HG03039 (cell line): ENCODE data around the gene AP2S1.
"Not testable (repeated sequence)": the region's sequence is repeated elsewhere in the genome, so short reads cannot be mapped to it uniquely, and the experiment has no call there.

ENCODE experiments used
- ATAC-seq: cut with Tn5 transposase; IDR thresholded peaks from one replicate; pipeline ENCODE4 v1.9.1; 2021; ENCODE audit warnings: mild to moderate bottlenecking, moderate library complexity; ENCODE audit not compliant: unreplicated experiment

The AP2S1 gene

GRCh38 chr19:46868025-46868802 lies 17.6 kb upstream of the AP2S1 start:
- no peak for ATAC-seq

DNA sequence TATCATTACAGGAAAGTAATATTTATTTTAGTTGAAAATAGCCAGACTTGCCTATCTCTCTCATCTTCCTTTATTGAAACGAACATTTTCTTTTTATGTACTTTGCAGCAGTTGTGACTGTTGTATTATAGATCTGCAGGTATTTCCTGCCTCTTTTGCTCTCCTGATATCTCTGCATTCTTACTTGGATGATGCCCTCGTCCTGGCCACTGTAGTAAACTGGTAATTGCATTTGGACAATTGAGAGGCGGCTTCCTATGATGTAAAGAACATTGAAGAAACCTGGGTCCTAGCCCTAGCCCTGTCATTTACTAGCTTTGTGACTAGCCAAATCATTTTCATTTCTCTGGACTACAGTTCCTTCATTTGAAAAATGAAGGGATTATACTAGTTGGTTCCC lies 16.5 kb upstream of the AP2S1 start:
- ATAC-seq = no peak

DNA sequence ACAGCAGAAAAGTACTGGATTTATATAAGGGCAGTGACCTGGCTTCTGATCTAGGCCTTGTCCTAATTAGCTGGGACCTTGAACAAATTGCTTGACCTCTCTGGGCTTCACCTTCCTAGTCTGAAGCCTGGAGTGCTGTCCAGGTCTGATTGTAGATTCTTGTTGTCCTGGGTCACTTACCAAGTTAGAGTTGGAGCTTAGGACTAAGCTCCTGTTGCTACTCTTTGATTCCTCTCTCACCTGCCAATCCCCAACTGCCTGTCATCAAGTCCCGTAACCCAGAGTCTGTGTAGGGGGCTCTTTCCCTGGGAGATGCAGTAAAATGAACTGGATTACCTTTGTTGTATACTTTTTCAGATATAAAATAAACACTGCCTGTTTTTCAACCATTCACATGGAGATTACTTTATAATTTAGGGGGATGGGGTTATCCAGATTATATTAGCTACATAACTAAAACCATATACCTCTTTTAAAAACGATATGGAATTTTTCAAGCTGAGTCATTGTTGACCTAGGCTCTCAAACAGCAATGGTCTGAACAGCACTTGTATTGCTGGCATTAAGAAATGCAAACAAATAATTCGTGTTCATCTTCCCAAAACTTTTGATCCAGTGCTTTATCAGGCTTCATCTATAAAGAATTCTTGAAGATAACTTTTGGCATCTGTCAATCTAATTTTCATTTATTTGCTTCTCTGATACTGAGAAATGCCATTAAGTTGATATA lies 15.9 kb upstream of the AP2S1 start:
- no peak for ATAC-seq

- ATAC-seq = no peak
Observed at GRCh38 chr19:46863818-46864629, 13.4 kb upstream of the AP2S1 start.

DNA sequence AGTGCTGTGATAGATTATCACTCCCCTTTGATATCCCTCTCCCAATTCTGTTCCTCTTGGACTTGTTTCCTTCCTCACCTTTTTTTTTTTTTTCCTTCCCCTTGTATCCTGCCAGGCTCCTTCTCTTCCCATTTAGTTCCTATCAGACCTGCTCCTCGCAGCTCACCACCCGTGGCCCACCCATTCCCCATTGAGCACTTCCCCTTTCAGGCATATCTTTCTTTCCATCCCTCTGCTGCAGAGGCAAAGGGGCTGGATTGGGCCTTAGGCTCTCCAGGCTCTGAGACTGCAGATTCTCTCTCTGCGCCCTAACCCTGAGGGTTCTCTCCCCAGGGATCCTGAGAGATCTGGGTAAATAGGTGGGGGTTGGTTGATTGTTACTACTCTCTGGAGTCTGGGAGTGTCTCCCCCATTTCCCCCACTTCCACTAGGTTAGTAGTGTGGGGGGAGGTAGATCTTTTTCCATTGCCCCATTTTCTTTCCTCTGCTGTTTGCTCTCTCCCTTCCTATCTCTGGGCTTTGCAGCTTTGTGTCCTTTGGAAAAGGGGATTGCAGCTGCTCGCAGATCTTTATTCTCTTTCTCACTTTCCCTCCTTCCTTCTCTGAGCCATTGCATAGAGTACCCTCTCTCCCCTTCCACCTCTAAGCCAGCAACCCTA lies 12.5 kb upstream of the AP2S1 start:
- ATAC-seq = no peak

- no peak for ATAC-seq
Observed at GRCh38 chr19:46862503-46862834, 11.8 kb upstream of the AP2S1 start.

DNA sequence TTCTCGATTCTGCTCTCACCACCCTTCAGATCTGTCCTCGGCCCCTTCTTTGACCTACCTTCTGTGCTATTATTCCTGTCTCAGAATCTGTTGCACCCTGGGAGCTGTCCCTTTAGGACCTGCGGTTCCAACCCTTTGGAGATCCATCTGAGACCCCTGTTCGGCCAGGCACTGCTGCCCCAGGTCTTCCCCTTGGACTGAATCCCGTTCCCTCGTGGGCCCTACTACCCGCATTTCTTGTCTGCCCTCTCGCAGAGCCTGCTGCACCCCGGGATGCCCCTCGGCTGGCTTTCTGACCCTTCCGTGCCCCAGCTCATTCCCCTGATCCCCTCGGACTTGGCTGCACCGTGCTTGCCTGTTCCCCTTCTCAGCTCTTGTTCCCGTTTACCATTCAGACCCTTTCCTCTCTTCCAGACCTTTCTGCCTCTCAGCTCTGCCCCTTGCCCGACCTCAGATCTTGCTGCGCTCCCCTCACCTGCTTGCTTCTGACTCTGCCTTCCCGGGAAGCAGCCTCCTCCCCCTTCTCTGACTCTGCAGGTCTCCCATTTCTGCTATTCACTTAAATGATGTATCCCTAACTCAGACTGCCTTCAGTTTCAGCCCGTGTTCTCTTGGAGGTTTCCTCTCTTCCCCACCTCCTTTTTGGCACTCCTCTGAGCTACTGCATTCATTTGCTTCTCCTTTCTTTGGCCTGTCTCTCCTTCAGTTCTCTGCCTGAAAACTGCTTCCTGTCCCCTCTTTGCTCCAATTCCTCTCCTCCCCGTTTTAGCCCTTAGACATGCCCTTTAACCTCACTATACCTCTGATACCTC lies 11.3 kb upstream of the AP2S1 start:
- ATAC-seq = no peak

DNA sequence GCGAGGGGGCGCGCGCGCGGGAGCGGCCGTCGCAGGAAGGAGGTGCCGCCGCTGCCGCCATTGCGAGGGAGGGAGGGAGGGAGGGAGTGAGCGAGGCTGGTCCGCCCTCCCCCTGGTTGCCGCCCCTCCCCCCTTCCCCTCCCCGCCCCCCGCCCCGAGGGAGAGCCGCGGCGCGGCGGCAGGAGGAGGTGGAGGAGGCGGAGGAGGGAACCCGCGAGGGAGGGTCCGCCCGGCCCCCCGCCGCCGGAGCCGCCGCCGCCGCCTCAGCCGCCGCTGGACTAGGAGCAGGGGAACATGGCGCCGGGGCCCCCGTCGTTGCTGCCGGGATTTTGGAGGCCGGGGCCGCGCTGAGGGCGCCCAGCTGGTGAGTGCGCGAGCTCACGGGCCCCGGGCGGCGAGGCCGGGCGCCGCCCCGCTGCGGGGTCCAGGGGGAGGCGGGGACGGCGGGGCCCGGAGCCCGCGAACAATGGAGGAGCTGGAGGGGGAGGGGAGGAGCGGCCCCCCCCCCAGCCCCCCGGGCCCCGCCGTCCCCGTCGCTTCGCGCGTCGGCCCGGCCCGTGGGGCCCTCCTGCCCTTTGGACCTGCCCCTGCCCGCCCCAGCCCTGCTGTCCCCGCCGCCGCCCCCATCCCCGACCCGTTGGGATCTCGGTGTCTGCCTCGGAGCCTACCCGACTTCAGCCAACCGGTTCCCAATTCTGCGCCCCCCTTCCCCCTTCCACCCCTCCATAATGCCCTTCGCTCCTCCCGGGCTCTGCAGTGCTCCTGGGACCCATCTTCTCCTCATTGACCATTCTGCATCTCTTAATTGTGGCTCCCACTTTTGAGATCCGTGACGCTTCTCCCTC lies 10.4 kb upstream of the AP2S1 start, which contains the start of gene ARHGAP35:
TSS of gene ARHGAP35 (plus strand) at position 152 of the 845 bp plus-strand sequence. CDS start 57,679 bp downstream, outside the sequence.
- ATAC-seq = peak; percentile 5

DNA sequence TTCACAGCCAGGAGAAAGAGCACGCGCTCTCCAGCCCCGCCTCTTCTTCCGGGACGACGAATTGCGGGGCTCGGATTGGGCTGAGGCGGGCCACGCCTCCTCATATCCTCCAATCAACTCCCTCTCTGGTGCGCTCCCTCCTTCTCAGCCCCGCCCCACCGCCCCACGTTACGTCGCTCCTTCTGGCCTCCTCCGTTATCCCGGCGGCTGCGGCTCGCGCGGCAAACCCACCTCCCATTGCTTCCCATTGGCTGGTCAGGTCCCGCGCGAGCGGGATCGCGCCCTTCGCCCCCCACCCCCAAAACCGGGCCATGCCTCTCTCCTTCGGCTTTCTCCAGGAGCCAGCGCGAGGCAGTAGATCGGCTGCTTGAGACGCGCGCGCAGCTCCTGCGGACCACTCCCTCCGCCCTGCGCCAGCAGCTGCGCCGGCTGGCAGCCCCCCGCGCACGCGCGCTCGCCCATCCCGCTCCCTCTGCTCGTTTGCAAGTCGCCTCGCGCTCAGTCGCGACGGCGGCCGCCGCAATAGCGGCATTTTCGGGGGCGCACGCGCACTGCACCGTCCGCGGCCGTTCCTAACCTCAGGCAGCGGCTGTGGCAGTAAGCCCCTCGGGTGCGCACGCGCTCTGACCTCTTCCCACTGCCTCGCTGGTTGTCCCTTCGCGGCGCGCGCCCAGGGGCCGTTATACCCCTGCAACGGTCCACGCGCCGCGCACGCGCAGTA lies 9.6 kb upstream of the AP2S1 start:
- peak; percentile 63 for ATAC-seq

GRCh38 chr19:46859637-46860124 lies 9.0 kb upstream of the AP2S1 start:
- peak; percentile 1 for ATAC-seq

- ATAC-seq = peak; percentile 31
Observed at GRCh38 chr19:46856062-46857022, 5.7 kb upstream of the AP2S1 start.

DNA sequence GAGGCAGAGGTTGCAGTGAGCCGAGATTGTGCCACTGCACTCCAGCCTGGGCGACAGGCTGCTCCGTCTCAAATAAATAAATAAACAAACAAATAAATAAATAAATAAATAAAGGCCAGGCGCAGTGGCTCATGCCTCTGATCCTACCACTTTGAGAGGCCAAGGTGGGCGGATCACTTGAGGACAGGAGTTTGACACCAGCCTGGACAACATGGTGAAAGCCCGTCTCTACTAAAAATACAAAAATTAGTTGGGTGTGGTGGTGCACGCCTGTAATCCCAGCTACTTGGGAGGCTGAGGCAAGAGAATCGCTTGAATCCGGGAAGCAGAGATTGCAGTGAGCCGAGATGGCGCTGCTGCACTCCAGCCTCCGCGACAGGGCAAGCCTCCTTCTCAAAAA lies 4.1 kb upstream of the AP2S1 start:
- not testable (repeated sequence) for ATAC-seq

- ATAC-seq = no peak
Observed at GRCh38 chr19:46852830-46853229, 2.2 kb upstream of the AP2S1 start.

- ATAC-seq = no peak
Observed at GRCh38 chr19:46849610-46850009, 1.0 kb downstream of the AP2S1 start.

GRCh38 chr19:46848389-46848788 lies 2.3 kb downstream of the AP2S1 start:
- no peak for ATAC-seq

- no peak for ATAC-seq
Observed at GRCh38 chr19:46847528-46847927, 3.1 kb downstream of the AP2S1 start.

DNA sequence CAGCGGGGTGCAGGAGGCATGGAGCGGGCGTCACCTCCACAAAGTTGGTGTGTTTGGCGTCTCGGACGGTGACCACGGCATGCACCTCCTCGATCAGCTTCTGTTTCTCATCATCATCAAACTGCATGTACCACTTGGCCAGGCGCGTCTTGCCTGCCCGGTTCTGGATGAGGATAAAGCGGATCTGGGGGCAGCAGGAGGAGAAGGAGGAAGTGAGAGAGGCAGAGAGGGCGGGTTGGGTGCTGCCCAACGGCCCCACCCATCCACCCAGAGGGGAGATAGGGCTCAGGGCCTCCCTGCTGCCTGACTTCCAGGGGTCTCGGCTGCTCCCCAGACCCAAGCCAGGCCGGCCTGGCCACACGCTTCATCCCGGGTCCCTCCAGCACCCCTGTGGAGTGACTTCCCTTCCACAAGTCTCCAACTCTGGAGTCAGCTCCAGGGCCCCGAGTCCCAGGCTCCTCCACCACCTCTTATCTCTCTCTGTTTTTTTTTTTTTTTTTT lies 4.6 kb downstream of the AP2S1 start:
- ATAC-seq = no peak
